Measurements from ENCODE around the gene SYNE2. TPM values are rescaled to one million over a fixed set of nuclear protein-coding genes. Genes with fewer than 3 reads are reported as not detected.

Gene SYNE2
- total and polyA plus RNA-seq, 2 of the 8 experiments (the other 6 are each of a cell fraction or from before 2014, with no cell fraction given): 32.6 to 46.1 TPM

DNA sequence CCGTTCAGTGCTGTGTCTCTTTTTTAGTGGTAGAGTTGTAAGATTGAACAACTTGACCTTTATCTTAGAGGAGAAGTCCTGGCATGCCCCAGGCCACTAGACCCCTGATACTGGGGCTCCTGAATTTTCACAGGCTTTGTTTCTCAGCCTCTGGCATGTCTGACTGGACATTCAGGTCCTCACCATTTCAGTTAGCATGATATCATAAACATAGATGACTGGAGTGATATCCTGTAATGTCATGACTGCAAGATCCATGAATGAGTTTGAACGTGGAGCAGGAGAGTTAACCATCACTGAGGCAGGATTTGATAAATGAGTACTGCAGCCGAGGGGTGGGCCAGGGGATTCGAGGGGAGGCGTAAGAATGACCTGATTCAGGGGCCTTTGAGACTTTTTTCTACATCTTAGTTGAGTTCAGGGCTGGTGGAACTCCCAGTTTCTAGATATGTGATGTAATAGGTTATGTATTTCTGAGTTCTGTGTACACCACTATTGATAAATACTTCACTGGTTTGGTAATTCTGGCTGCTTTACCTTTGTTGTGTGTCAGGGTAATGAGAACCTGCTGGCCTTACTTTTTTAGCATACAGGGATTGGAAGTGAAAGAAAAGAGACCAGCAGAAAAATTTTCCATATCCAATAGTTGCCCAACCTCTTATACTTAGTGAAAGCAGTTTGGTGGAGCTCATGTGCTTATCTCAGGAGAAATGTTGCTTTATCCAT is 217.0 kb downstream of the SYNE2 start:
- no peak overlapping the region for H2AK5ac ChIP-seq (ENCODE audit: low read depth, low read length)
- FAIRE-seq (no peak), DNase-seq (ENCODE audit: low read depth in 1 of 2, low spot score in 2 of 2) (no peak)
- H3K27me3 ChIP-seq (replicated peaks in 1 of 4; ENCODE audit: control insufficient read depth in 3 of 4, extremely low read depth in 1 of 4, insufficient read depth in 3 of 4, low read length in 3 of 4): peaks cover 0 to 1% (median 0%) of the 10 kb centered on the region in 4 experiments; a peak in 1 of 7 replicates
- H2AFZ ChIP-seq (ENCODE audit: low read length): no peak overlapping the region
- 88% methylated on average over 5 of the region's 5 CpGs; no CpG with 5 or more reads in 1 of the 2 experiments for WGBS, 2 experiments (ENCODE audit: extremely low coverage in 1 of 2, insufficient coverage in 1 of 2, insufficient read length in 1 of 2, insufficient replicate concordance in 2 of 2, low coverage in 1 of 2, low lambda C conversion rate in 2 of 2, missing lambda C conversion rate in 1 of 2)
- H4K91ac ChIP-seq (replicated peaks; ENCODE audit: insufficient read length, low read length): no peak overlapping the region
- no peaks in the 10 kb centered on the region for H3K79me2 ChIP-seq (ENCODE audit: control insufficient read depth in 1 of 2, insufficient read depth in 2 of 2, low read length in 2 of 2)
- no peak overlapping the region for H4K5ac ChIP-seq (ENCODE audit: insufficient read length, low read depth, low read length)
- no peaks in the 10 kb centered on the region for H3K9me3 ChIP-seq (ENCODE audit: insufficient read depth in 2 of 2, low read depth in 1 of 2, low read length in 1 of 2)
- no peaks in the 10 kb centered on the region for H3K23me2 ChIP-seq (ENCODE audit: low read depth, low read length)
- H3K27ac ChIP-seq (ENCODE audit: low read depth, low read length): 0 out of 2 replicates have a peak overlapping the region, but pooled peaks have one; percentile 12
- POLR2A ChIA-PET (ENCODE audit: partially characterized antibody): interaction anchor here (1.0 kb wide), 1 partner anchor 10 kb away, joined by 3 read pairs; no protein-coding TSS in a partner anchor
- H3K18ac ChIP-seq (ENCODE audit: extremely low read depth, low read length): no peak overlapping the region
- H3K4me1 ChIP-seq (replicated peaks in 1 of 4; ENCODE audit: control insufficient read depth in 3 of 4, insufficient read depth in 4 of 4, low read length in 3 of 4): no peaks in the 10 kb centered on the region
- H3K4me2 ChIP-seq (ENCODE audit: insufficient read depth in 1 of 2, low read depth in 2 of 2, low read length in 2 of 2): no peak overlapping the region
- CTCF ChIA-PET (ENCODE audit: partially characterized antibody): interaction anchor here (1.0 kb wide), 1 partner anchor 60 kb away, joined by 3 read pairs; no protein-coding TSS in a partner anchor
- H4K8ac ChIP-seq (ENCODE audit: extremely low read depth, insufficient read depth, low read length): no peak overlapping the region
- H3K23ac ChIP-seq (ENCODE audit: insufficient read length): no peak overlapping the region
- H2BK120ac ChIP-seq (replicated peaks; ENCODE audit: low read depth, low read length): no peak overlapping the region
- H2BK20ac ChIP-seq (ENCODE audit: low read length): no peak overlapping the region
- H2BK12ac ChIP-seq (ENCODE audit: low read depth, low read length): no peak overlapping the region
- no peak overlapping the region for H3K4ac ChIP-seq (replicated peaks; ENCODE audit: insufficient read length, low read depth, low read length)
- H3K79me1 ChIP-seq (ENCODE audit: low read depth, low read length): no peaks in the 10 kb centered on the region
- no peak overlapping the region for H2BK5ac ChIP-seq (ENCODE audit: low read depth, low read length)
- no peak overlapping the region for H3K9ac ChIP-seq (replicated peaks in 1 of 4; ENCODE audit: extremely low read depth in 1 of 4, low read depth in 3 of 4, low read length in 3 of 4)
- no peak overlapping the region for H3K56ac ChIP-seq (replicated peaks; ENCODE audit: insufficient read length, low read depth, low read length)
- no peaks in the 10 kb centered on the region for H4K20me1 ChIP-seq (replicated peaks in 1 of 2; ENCODE audit: control insufficient read depth in 1 of 2, insufficient read depth in 2 of 2, low read length in 2 of 2)
- no peak overlapping the region for H2BK15ac ChIP-seq (ENCODE audit: low read length)
- H3K36me3 ChIP-seq (ENCODE audit: control insufficient read depth in 2 of 4, insufficient read depth in 4 of 4, low read length in 3 of 4): peaks cover 0 to 23% (median 6%) of the 10 kb centered on the region in 4 experiments; a peak in 3 of 8 replicates
- H3K4me3 ChIP-seq (ENCODE audit: extremely low read depth in 1 of 4, insufficient read depth in 2 of 4, low read depth in 3 of 4, low read length in 4 of 4): no peak overlapping the region
- no peak overlapping the region for H3K14ac ChIP-seq (ENCODE audit: insufficient read length)
- TF ChIP-seq NRF1 (IDR thresholded peaks at IDR 0.05; ENCODE audit: low read depth, low read length) (no peak), RFX5 (IDR thresholded peaks at IDR 0.05; ENCODE audit: borderline replicate concordance, low read depth, low read length) (no peak), CHD1 (IDR thresholded peaks at IDR 0.05; ENCODE audit: low read depth, low read length) (no peak), TCF12 (IDR thresholded peaks at IDR 0.05; ENCODE audit: low read depth, low read length) (no peak), TEAD4 (IDR thresholded peaks at IDR 0.05; ENCODE audit: low read depth, low read length) (no peak), SIRT6 (IDR thresholded peaks at IDR 0.05; ENCODE audit: low read length) (no peak), CBX8 (IDR thresholded peaks at IDR 0.05; ENCODE audit: borderline replicate concordance, low read depth, low read length) (no peak), RXRA (IDR thresholded peaks at IDR 0.05; ENCODE audit: insufficient read depth, low read depth, low read length) (no peak), SRF (IDR thresholded peaks at IDR 0.05; ENCODE audit: low read depth, low read length) (no peak), PHF8 (conservative IDR thresholded peaks at IDR 0.05; ENCODE audit: low read depth, low read length) (no peak), SP1 (IDR thresholded peaks at IDR 0.05; ENCODE audit: low read depth, low read length) (no peak), CREB1 (IDR thresholded peaks at IDR 0.05) (no peak), SP4 (IDR thresholded peaks at IDR 0.05; ENCODE audit: low read length) (no peak), CBX5 (IDR thresholded peaks at IDR 0.05; ENCODE audit: low read depth, low read length) (no peak)

All from H1 (cell line).